Natural killer cell (primary cell): ENCODE results near the gene DNASE2. TPM values are rescaled to one million over a fixed set of nuclear protein-coding genes. Genes with fewer than 3 reads are reported as not detected.
A peak's percentile ranks its signal among the peaks of the same experiment; 100 is the strongest.

Experiments used
- ATAC-seq, 3 donors: fragments of 150-1000 bp in 2 of 3; fragments of 200-7000 bp in 1 of 3; cut with Tn5 transposase; 1 replicate in 1 of 3; 2 replicates in 2 of 3; pipeline ENCODE4 v1.10.0; 2021; ENCODE audit warnings: mild to moderate bottlenecking in 2 of 3, moderate library complexity in 2 of 3
- DNase-seq, 2 donors: peaks; one replicate each; pipeline versions ENCODE4 v3.0.0 to v3.0.0-alpha.2; 2013 to 2021; ENCODE audit warnings: mixed read lengths in 1 of 2
- H3K27ac ChIP-seq: one replicate; pipeline ENCODE4 v1.5.1; 2013; ENCODE audit warnings: mild to moderate bottlenecking, low read length
- H3K27me3 ChIP-seq: one replicate; pipeline ENCODE4 v1.6.1; 2013; ENCODE audit warnings: low read length; ENCODE audit not compliant: control insufficient read depth, insufficient read depth
- H3K36me3 ChIP-seq: one replicate; pipeline ENCODE4 v1.6.1; 2013; ENCODE audit warnings: low read length; ENCODE audit not compliant: control insufficient read depth, insufficient read depth
- H3K4me1 ChIP-seq: one replicate; pipeline ENCODE4 v1.6.1; 2013; ENCODE audit warnings: low read length; ENCODE audit not compliant: control insufficient read depth, insufficient read depth
- H3K4me3 ChIP-seq: one replicate; pipeline ENCODE4 v1.5.1; 2013; ENCODE audit warnings: low read length
- H3K9me3 ChIP-seq: one replicate; pipeline ENCODE4 v1.6.1; 2013; ENCODE audit warnings: low read length; ENCODE audit not compliant: control insufficient read depth, insufficient read depth
- H3K27ac Mint-ChIP-seq, 2 donors: one replicate each; pipeline ENCODE4 v1.8.0; 2022; ENCODE audit warnings: mild to moderate bottlenecking in 2 of 2, mixed read lengths in 2 of 2, moderate library complexity in 1 of 2
- H3K27me3 Mint-ChIP-seq, 2 donors: one replicate each; pipeline ENCODE4 v1.8.0; 2022; ENCODE audit warnings: low read depth in 2 of 2, mixed read lengths in 2 of 2
- H3K36me3 Mint-ChIP-seq: one replicate; pipeline ENCODE4 v1.8.0; 2022; ENCODE audit warnings: mixed read lengths
- H3K4me1 Mint-ChIP-seq, 2 donors: one replicate each; pipeline ENCODE4 v1.8.0; 2022; ENCODE audit warnings: mixed read lengths in 2 of 2
- H3K4me3 Mint-ChIP-seq: one replicate; pipeline ENCODE4 v1.8.0; 2022; ENCODE audit warnings: mild to moderate bottlenecking, moderate library complexity, mixed read lengths
- H3K9me3 Mint-ChIP-seq, 2 donors: one replicate each; pipeline ENCODE4 v1.8.0; 2022; ENCODE audit warnings: mixed read lengths in 2 of 2
- CTCF ChIP-seq: fragments of 200-600 bp; IDR thresholded peaks from one replicate; pipeline ENCODE4 v1.8.0; 2022; ENCODE audit warnings: antibody characterized with exemption
- WGBS: methylation state at CpG from one replicate; pipeline ENCODE4 v1.1.7; 2013; ENCODE audit warnings: missing lambda C conversion rate; ENCODE audit not compliant: insufficient coverage; 5-methylcytosine and 5-hydroxymethylcytosine counted together
- intact Hi-C: fragments of 100-400 bp; cut with micrococcal nuclease; formaldehyde crosslinking; loops from one replicate; pipeline ENCODE4 v1.14.2; 2022
- total RNA-seq, 4 donors: library from RNA; stranded (reverse); fragments of 120-200 nt in 1 of 4; gene quantifications; one replicate each; pipeline versions ENCODE4 v1.2.3 to v1.2.4, GENCODE V29; 2013 to 2022

Gene DNASE2
- total RNA-seq, 3 donors from 2014 or later (not counting 1 experiment from before 2014, with no cell fraction given): 28.3 to 31.7 (median 31.2) TPM

GRCh38 chr19:12871681-12872080 is 9.6 kb downstream of the DNASE2 start:
- no peak for DNase-seq
- intact Hi-C loops: no loop called here

GRCh38 chr19:12868540-12869112 is 12.6 kb downstream of the DNASE2 start:
- H3K4me3 Mint-ChIP-seq: no peak overlapping the region
- DNase-seq (no peak), ATAC-seq (no peak)
- Histone ChIP-seq H3K27ac (no peak overlapping the region), H3K9me3 (no peaks in the 10 kb centered on the region), H3K27me3 (no peaks in the 10 kb centered on the region), H3K4me3 (no peak overlapping the region), H3K4me1 (peaks cover 11% of the 10 kb centered on the region), H3K36me3 (no peaks in the 10 kb centered on the region)
- H3K27me3 Mint-ChIP-seq: no peaks in the 10 kb centered on the region
- no peak for TF ChIP-seq CTCF
- H3K36me3 Mint-ChIP-seq: no peaks in the 10 kb centered on the region
- H3K9me3 Mint-ChIP-seq: no peaks in the 10 kb centered on the region
- H3K27ac Mint-ChIP-seq: no peak overlapping the region
- WGBS: 96% methylated on average over 10 of the region's 10 CpGs
- intact Hi-C loops: no loop called here
- H3K4me1 Mint-ChIP-seq: peaks cover 7 to 11% of the 10 kb centered on the region in 2 donors

More at GRCh38 chr19:12871681-12872080, 9.6 kb downstream of the DNASE2 start:
- TF ChIP-seq CTCF: no peak
- no peaks in the 10 kb centered on the region for H3K36me3 Mint-ChIP-seq
- H3K27ac Mint-ChIP-seq: peak overlapping the region in 1 of 2 donors; percentile 38
- Histone ChIP-seq H3K27me3 (no peaks in the 10 kb centered on the region), H3K27ac (no peak overlapping the region), H3K36me3 (peaks cover 13% of the 10 kb centered on the region), H3K4me3 (no peak overlapping the region), H3K9me3 (no peaks in the 10 kb centered on the region), H3K4me1 (peaks cover 11% of the 10 kb centered on the region)
- H3K27me3 Mint-ChIP-seq: no peaks in the 10 kb centered on the region
- peak overlapping the region; percentile 56 for H3K4me3 Mint-ChIP-seq
- no peaks in the 10 kb centered on the region for H3K9me3 Mint-ChIP-seq
- peaks cover 7 to 8% of the 10 kb centered on the region in 2 donors for H3K4me1 Mint-ChIP-seq
- ATAC-seq: no peak
- WGBS: 95% methylated on average over 3 of the region's 3 CpGs

GRCh38 chr19:12867120-12868099 is 13.8 kb downstream of the DNASE2 start:
- Mint-ChIP-seq H3K27ac (peak overlapping the region in 1 of 2 donors; percentile 35), H3K27me3 (no peaks in the 10 kb centered on the region), H3K36me3 (no peaks in the 10 kb centered on the region), H3K4me1 (peaks cover 7 to 11% of the 10 kb centered on the region in 2 donors), H3K4me3 (peak overlapping the region; percentile 67), H3K9me3 (no peaks in the 10 kb centered on the region)
- intact Hi-C loops: no loop called here
- Histone ChIP-seq H3K27ac (no peak overlapping the region), H3K27me3 (no peaks in the 10 kb centered on the region), H3K4me3 (peak overlapping the region; percentile 48), H3K4me1 (peaks cover 11% of the 10 kb centered on the region), H3K36me3 (no peaks in the 10 kb centered on the region), H3K9me3 (no peaks in the 10 kb centered on the region)
- DNase-seq (peak; percentile 65 to 82), ATAC-seq (peak; percentile 80 to 94 (median 84))
- WGBS: 7% methylated on average over 50 of the region's 51 CpGs
- TF ChIP-seq CTCF: no peak
